Activated CD8-positive, alpha-beta T cell treated with anti-CD3 and anti-CD28 coated beads for 36 hours (primary cell): ENCODE measurements around the gene NEK4. TPM values are rescaled to one million over a fixed set of nuclear protein-coding genes. Genes with fewer than 3 reads are reported as not detected.

Experiments
- ATAC-seq: fragments of 200-7000 bp; cut with Tn5 transposase; one replicate; pipeline ENCODE4 v1.10.0; 2021; ENCODE audit warnings: mild to moderate bottlenecking, moderate library complexity
- CTCF ChIA-PET: fragments of 350-600 bp; sonication (Branson Sonifier 250); formaldehyde crosslinking; loops from one replicate; lab custom pipeline; 2021; ENCODE audit warnings: antibody characterized with exemption; lab: Charles Lee
- POLR2A ChIA-PET: fragments of 350-600 bp; sonication (Branson Sonifier 250); formaldehyde crosslinking; loops from one replicate; lab custom pipeline; 2021; ENCODE audit warnings: antibody characterized with exemption; lab: Charles Lee
- DNase-seq: peaks from one replicate; pipeline ENCODE4 v3.0.0-alpha.2; 2020
- H3K27ac Mint-ChIP-seq: one replicate; pipeline ENCODE4 v1.8.0; 2021; ENCODE audit warnings: mild to moderate bottlenecking, mixed read lengths
- H3K27me3 Mint-ChIP-seq: one replicate; pipeline ENCODE4 v1.8.0; 2021; ENCODE audit warnings: mixed read lengths
- H3K36me3 Mint-ChIP-seq: one replicate; pipeline ENCODE4 v1.8.0; 2021; ENCODE audit warnings: low read depth, mixed read lengths
- H3K4me1 Mint-ChIP-seq: one replicate; pipeline ENCODE4 v1.8.0; 2021; ENCODE audit warnings: low read depth, mixed read lengths
- H3K4me3 Mint-ChIP-seq: one replicate; pipeline ENCODE4 v1.8.0; 2021; ENCODE audit warnings: mild to moderate bottlenecking, moderate library complexity, mixed read lengths
- H3K9me3 Mint-ChIP-seq: one replicate; pipeline ENCODE4 v1.8.0; 2021; ENCODE audit warnings: mixed read lengths
- CTCF ChIP-seq: fragments of 200-600 bp; IDR thresholded peaks from one replicate; pipeline ENCODE4 v1.8.0; 2022; ENCODE audit warnings: antibody characterized with exemption, mild to moderate bottlenecking
- intact Hi-C: fragments of 100-400 bp; cut with micrococcal nuclease; formaldehyde crosslinking; loops from one replicate; pipeline ENCODE4 v1.10.0; 2022
- total RNA-seq, 2 experiments: library from RNA; stranded (reverse); gene quantifications; one replicate each; pipeline ENCODE4 v1.2.3, GENCODE V29; 2021

NEK4 gene
- total RNA-seq, 2 experiments from 2014 or later, result 16.2 to 18.4 TPM

GRCh38 chr3:52710512-52710911 is 60.2 kb downstream of the NEK4 start:
- ChIA-PET CTCF (no interaction called here), POLR2A (interaction anchor here (1.2 kb wide), 1 partner anchor 8 kb away, joined by 3 read pairs; no protein-coding TSS in a partner anchor)
- no peak for ATAC-seq
- H3K9me3 Mint-ChIP-seq, result no peaks in the 10 kb centered on the region
- TF ChIP-seq CTCF, result no peak
- H3K4me1 Mint-ChIP-seq, result peaks cover 13% of the 10 kb centered on the region
- no peak for DNase-seq
- intact Hi-C loops, result no loop called here
- H3K36me3 Mint-ChIP-seq, result peaks cover 22% of the 10 kb centered on the region
- H3K27me3 Mint-ChIP-seq, result no peaks in the 10 kb centered on the region
- peak overlapping the region; percentile 42 for H3K27ac Mint-ChIP-seq
- H3K4me3 Mint-ChIP-seq, result no peak overlapping the region

- Mint-ChIP-seq H3K36me3 (peaks cover 25% of the 10 kb centered on the region), H3K27ac (peak overlapping the region; percentile 76), H3K9me3 (no peaks in the 10 kb centered on the region), H3K4me3 (peak overlapping the region; percentile 97), H3K4me1 (peaks cover 26% of the 10 kb centered on the region), H3K27me3 (no peaks in the 10 kb centered on the region)
- CTCF ChIA-PET, result no interaction called here
- POLR2A ChIA-PET, result interaction anchor here (1.0 to 6.0 kb wide), 3 partner anchors 10 to 64 kb away, joined by 3 to 101 read pairs (median 3); partner anchors contain the start of genes GNL3 and PBRM1
- no peak for ATAC-seq
- intact Hi-C loops, result no loop called here
- no peak for DNase-seq
- no peak for TF ChIP-seq CTCF
Measured at GRCh38 chr3:52707585-52707984, 63.2 kb downstream of the NEK4 start.

GRCh38 chr3:52705688-52706686 is 64.8 kb downstream of the NEK4 start, which contains the start of the genes GLT8D1 and SPCS1:
GLT8D1 (minus strand) TSS chr3:52705791; CDS start chr3:52700460, 5,331 bp downstream.
SPCS1 (plus strand) TSS chr3:52706106; CDS start chr3:52706247, 141 bp downstream.
- H3K4me3 Mint-ChIP-seq, result peak within 1 kb of the TSS; percentile 97
- POLR2A ChIA-PET, result interaction anchor here (0.9 to 6.0 kb wide), 8 partner anchors 9 to 69 kb away, joined by 3 to 101 read pairs (median 4); partner anchors contain the start of genes GNL3 and PBRM1
- H3K4me1 Mint-ChIP-seq, result peaks cover 29% of the 10 kb centered on the region
- CTCF ChIA-PET, result interaction anchor here (0.9 to 1.5 kb wide), 3 partner anchors 13 to 36 kb away, joined by 3 to 5 read pairs (median 3); no protein-coding TSS in a partner anchor
- H3K27ac Mint-ChIP-seq, result peak within 1 kb of the TSS; percentile 91
- ATAC-seq (peak; percentile 93), DNase-seq (peak; percentile 88)
- no peaks in the 10 kb centered on the region for H3K27me3 Mint-ChIP-seq
- intact Hi-C loops, result loop anchor here (2.0 kb wide), 1 partner anchor 15 kb away; no protein-coding TSS in a partner anchor
- peaks cover 24% of the 10 kb centered on the region for H3K36me3 Mint-ChIP-seq
- H3K9me3 Mint-ChIP-seq, result no peaks in the 10 kb centered on the region
- no peak for TF ChIP-seq CTCF

GRCh38 chr3:52705438-52705687 is 65.4 kb downstream of the NEK4 start:
- ATAC-seq, result peak; percentile 62
- no peak for TF ChIP-seq CTCF
- H3K4me1 Mint-ChIP-seq, result peaks cover 30% of the 10 kb centered on the region
- peak overlapping the region; percentile 91 for H3K27ac Mint-ChIP-seq
- peak; percentile 72 for DNase-seq
- CTCF ChIA-PET, result interaction anchor here (0.9 to 1.5 kb wide), 3 partner anchors 13 to 37 kb away, joined by 3 to 5 read pairs (median 3); no protein-coding TSS in a partner anchor
- POLR2A ChIA-PET, result interaction anchor here (1.2 to 6.0 kb wide), 6 partner anchors 9 to 70 kb away, joined by 3 to 101 read pairs (median 4); partner anchors contain the start of genes GNL3 and PBRM1
- H3K36me3 Mint-ChIP-seq, result peaks cover 24% of the 10 kb centered on the region
- intact Hi-C loops, result loop anchor here (2.0 kb wide), 1 partner anchor 15 kb away; no protein-coding TSS in a partner anchor
- no peaks in the 10 kb centered on the region for H3K27me3 Mint-ChIP-seq
- H3K9me3 Mint-ChIP-seq, result no peaks in the 10 kb centered on the region
- H3K4me3 Mint-ChIP-seq, result peak overlapping the region; percentile 97
